Measurements from ENCODE around the gene PACRG.
A peak's percentile ranks its signal among the peaks of the same experiment; 100 is the strongest.

Gene PACRG

DNA sequence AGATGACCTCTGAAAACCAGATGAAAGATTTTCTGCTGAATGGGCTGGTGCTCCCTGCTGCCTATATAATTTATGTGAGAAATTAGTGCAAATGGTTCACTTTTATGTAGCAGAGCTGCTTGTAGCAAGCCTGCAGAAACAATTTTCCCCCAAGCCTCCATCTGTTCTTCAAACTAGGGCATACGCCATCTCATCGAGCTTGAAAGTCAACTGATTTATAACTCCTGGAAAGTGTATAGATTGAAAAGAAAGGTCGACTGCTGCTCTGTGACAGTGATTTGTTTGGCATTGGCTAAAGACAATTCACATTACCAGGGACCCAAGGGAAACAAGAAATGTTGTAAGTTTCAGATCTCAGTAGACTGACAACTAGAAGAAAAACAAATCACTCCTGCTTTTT, 93.3 kb downstream of the PACRG start:
- Mint-ChIP-seq H3K36me3 (ENCODE audit: low read depth) (no peaks in the 10 kb centered on the region), H3K27me3 (ENCODE audit: low read depth, poor library complexity) (peaks cover 20% of the 10 kb centered on the region), H3K4me1 (peaks cover 15% of the 10 kb centered on the region), H3K27ac (no peak overlapping the region), H3K4me3 (no peak overlapping the region), H3K9me3 (peaks cover 5% of the 10 kb centered on the region)
- no peak for DNase-seq
- TF ChIP-seq, protein P1, sequence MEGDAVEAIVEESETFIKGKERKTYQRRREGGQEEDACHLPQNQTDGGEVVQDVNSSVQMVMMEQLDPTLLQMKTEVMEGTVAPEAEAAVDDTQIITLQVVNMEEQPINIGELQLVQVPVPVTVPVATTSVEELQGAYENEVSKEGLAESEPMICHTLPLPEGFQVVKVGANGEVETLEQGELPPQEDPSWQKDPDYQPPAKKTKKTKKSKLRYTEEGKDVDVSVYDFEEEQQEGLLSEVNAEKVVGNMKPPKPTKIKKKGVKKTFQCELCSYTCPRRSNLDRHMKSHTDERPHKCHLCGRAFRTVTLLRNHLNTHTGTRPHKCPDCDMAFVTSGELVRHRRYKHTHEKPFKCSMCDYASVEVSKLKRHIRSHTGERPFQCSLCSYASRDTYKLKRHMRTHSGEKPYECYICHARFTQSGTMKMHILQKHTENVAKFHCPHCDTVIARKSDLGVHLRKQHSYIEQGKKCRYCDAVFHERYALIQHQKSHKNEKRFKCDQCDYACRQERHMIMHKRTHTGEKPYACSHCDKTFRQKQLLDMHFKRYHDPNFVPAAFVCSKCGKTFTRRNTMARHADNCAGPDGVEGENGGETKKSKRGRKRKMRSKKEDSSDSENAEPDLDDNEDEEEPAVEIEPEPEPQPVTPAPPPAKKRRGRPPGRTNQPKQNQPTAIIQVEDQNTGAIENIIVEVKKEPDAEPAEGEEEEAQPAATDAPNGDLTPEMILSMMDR (IDR thresholded peaks at IDR 0.05): no peak

DNA sequence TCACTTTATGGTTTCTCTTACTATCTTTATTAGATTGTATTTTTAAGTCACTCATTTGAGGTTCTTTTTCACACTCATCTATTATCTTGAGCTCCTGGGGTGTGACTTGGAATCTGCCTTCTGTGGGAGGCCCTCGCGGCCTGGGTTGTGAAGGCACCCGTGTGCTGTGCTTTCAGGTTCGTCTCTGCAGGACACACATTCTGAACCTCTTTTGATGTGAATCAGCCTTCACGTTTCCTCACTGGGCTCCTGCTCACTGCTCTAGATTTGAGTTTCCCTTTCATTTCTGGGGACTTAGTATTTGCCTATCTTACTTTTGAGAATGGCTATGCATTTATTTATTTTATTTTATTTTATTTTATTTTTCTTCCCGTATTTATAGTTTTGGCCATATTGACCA, 97.8 kb downstream of the PACRG start:
- Mint-ChIP-seq H3K27me3 (ENCODE audit: low read depth, poor library complexity) (peaks cover 7% of the 10 kb centered on the region), H3K4me3 (no peak overlapping the region), H3K4me1 (peaks cover 13% of the 10 kb centered on the region), H3K36me3 (ENCODE audit: low read depth) (no peaks in the 10 kb centered on the region), H3K27ac (peak overlapping the region; percentile 57), H3K9me3 (peaks cover 5% of the 10 kb centered on the region)
- no peak for DNase-seq
- TF ChIP-seq, protein P1 (IDR thresholded peaks at IDR 0.05): no peak

DNA sequence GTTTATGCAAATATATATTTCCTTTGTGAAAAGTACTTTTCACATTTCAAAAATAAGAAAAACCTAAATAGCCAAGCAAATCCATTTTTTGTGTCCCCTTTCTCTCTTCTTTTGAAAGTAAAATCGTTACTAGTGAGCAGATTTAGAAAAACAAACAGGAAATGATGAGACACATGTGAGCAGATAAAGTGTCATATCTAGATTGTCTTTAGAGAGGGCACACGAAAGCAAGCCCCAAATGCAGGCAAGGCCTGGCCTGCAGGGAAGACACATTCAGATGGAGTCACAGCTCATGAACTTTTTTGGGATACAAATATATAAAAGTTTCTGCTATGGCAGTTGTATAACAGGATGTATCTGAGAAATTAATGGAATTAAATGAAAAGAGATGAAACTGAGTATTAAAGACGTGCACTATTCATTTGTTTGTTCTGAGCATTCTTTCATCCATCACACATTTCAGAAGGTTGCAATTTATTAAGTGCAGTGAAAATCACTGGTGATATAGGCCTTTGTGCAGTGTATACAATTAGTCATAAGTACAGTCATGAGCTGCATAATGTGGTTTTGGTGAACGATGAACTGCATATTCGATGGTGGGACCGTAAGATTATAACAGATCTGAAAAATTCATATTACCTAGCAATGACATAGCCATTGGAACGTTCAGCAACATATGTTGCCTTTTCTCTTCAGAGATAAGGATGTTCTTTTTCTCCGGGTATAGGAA, 101.4 kb downstream of the PACRG start:
- no peaks in the 10 kb centered on the region for H3K27me3 Mint-ChIP-seq (ENCODE audit: low read depth, poor library complexity)

DNA sequence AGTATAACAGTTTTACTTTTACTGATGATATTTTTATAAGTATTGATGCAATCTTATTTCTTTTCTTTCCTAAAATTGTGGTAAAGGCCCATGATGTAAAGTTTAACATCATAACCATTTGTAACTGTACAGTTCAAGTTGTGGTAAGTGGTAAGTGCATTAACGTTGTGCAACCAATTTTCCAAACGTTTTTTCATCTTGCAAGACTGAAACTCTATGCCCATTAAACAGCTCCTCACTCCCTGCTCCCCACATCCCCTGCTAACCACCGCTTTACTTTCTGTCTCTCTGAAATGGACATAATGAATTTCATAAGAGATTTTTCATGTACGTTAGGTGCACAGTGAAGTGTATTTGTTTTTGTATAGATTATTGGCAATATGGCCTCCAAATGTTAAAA, 106.0 kb downstream of the PACRG start:
- peaks cover 27% of the 10 kb centered on the region for H3K9me3 Mint-ChIP-seq
- H3K27me3 Mint-ChIP-seq (ENCODE audit: low read depth, poor library complexity): no peaks in the 10 kb centered on the region
- H3K36me3 Mint-ChIP-seq (ENCODE audit: low read depth): no peaks in the 10 kb centered on the region
- H3K4me3 Mint-ChIP-seq: no peak overlapping the region
- DNase-seq: no peak
- TF ChIP-seq, protein P1 (IDR thresholded peaks at IDR 0.05): no peak
- H3K4me1 Mint-ChIP-seq: peaks cover 4% of the 10 kb centered on the region
- H3K27ac Mint-ChIP-seq: no peak overlapping the region

More for the DNA sequence above, 101.4 kb downstream of the PACRG start:
- no peak overlapping the region for H3K27ac Mint-ChIP-seq
- H3K4me3 Mint-ChIP-seq: no peak overlapping the region
- H3K9me3 Mint-ChIP-seq: peaks cover 16% of the 10 kb centered on the region
- DNase-seq: no peak
- H3K36me3 Mint-ChIP-seq (ENCODE audit: low read depth): no peaks in the 10 kb centered on the region
- TF ChIP-seq, protein P1 (IDR thresholded peaks at IDR 0.05): no peak
- H3K4me1 Mint-ChIP-seq: no peaks in the 10 kb centered on the region

DNA sequence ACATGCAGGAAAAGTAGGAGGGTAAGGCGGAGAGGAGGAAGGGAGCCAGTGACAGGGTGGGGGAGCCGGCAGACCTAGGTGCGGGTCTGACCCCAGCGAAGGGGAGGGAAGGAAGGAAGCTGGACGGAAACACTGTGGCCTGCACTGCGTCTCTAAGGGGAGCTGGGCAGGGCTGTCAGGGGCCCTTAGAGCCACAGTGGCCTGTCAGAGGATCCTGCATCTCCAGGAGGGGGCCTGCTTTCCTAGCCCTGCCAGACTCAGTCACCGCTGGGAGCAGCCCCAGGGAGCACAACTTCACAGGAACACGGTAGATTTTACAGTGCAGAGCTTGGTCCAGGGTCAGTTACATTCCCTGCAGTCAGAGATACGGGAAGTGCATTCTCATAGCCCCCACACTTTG, 118.2 kb downstream of the PACRG start:
- no peak overlapping the region for H3K27ac Mint-ChIP-seq
- peaks cover 16% of the 10 kb centered on the region for H3K9me3 Mint-ChIP-seq
- H3K4me3 Mint-ChIP-seq: no peak overlapping the region
- peaks cover 1% of the 10 kb centered on the region for H3K4me1 Mint-ChIP-seq
- H3K36me3 Mint-ChIP-seq (ENCODE audit: low read depth): peaks cover 5% of the 10 kb centered on the region
- H3K27me3 Mint-ChIP-seq (ENCODE audit: low read depth, poor library complexity): no peaks in the 10 kb centered on the region
- DNase-seq: no peak
- TF ChIP-seq, protein P1 (IDR thresholded peaks at IDR 0.05): no peak

DNA sequence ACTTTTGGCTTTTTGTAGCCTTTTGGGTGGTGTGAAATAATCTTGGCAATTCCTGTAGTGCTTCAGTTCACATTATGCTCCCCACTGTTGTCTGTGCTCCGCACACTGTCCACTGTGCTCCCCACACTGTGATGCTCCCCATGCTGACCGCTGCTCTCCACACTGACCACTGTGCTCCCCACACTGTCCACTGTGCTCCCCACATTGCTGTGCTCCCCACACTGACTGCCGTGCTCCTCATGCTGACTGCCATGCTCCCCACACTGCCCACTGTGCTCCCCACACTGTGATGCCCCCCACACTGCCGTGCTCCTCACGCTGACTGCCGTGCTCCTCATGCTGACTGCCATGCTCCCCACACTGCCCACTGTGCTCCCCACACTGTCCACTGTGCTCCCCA, 118.9 kb downstream of the PACRG start:
- no peak overlapping the region for H3K27ac Mint-ChIP-seq
- DNase-seq: no peak
- no peak overlapping the region for H3K4me3 Mint-ChIP-seq
- H3K27me3 Mint-ChIP-seq (ENCODE audit: low read depth, poor library complexity): no peaks in the 10 kb centered on the region
- H3K9me3 Mint-ChIP-seq: peaks cover 16% of the 10 kb centered on the region
- TF ChIP-seq, protein P1 (IDR thresholded peaks at IDR 0.05): no peak
- H3K36me3 Mint-ChIP-seq (ENCODE audit: low read depth): peaks cover 5% of the 10 kb centered on the region
- H3K4me1 Mint-ChIP-seq: peaks cover 9% of the 10 kb centered on the region

All from nephron progenitor cell (in vitro differentiated cells).